Measurements from ENCODE around the gene AMBRA1. TPM values are rescaled to one million over a fixed set of nuclear protein-coding genes. Genes with fewer than 3 reads are reported as not detected.

Gene AMBRA1
- total and polyA plus RNA-seq, 4 donors, result 21.3 to 29.6 (median 28.4) TPM

DNA sequence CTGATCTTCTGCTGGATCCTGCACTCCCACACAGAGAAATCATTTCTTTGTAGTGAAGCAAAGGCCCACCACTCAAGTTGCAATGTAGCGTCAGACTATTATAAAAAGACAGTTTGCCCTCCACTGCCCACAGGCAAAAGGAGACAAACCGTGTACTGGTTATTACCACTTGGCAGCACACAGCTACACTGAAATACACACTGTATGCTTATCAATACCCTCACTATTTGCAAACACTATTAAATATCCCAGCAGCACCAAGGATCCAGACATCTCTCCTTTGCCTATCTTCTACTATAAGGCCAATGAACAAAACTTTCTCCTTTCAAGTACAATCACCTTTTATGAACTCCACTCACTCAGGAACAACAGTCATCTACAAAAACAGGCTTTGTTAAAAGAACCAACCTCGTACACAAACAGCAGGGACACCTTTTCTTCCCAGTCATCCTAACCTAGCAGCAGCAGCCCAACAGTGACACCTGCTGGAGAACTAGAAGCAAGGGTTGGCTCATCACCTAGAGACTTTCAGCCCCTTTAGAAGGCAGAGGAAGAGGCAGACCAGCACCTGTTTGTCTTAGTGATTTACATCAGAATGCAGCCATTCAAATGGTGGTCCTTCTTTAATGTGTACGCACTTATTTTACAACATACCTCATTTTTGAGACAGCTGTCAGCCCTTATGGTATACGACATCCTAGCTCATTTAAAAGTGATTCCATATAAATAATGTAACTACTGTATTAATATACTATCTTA is 56.1 kb downstream of the AMBRA1 start:
- no peaks in the 10 kb centered on the region for H3K9me3 ChIP-seq (ENCODE audit: control insufficient read depth, insufficient read depth, low read length)
- WGBS (ENCODE audit: insufficient coverage), result 16% methylated on average over 3 of the region's 5 CpGs
- H3K4me1 ChIP-seq (ENCODE audit: control insufficient read depth, insufficient read depth, low read length), result no peaks in the 10 kb centered on the region
- H3K27me3 ChIP-seq (ENCODE audit: control insufficient read depth, insufficient read depth, low read length), result no peaks in the 10 kb centered on the region
- no peak overlapping the region for H3K27ac ChIP-seq (ENCODE audit: low read depth, low read length)
- DNase-seq (ENCODE audit: low read depth in 4 of 6, low spot score in 6 of 6), result peak; percentile 66 to 97 (median 89)
- peaks cover 15% of the 10 kb centered on the region for H3K36me3 ChIP-seq (ENCODE audit: control insufficient read depth, insufficient read depth, low read length)
- no peak overlapping the region for H3K4me3 ChIP-seq (ENCODE audit: low read depth, low read length)

DNA sequence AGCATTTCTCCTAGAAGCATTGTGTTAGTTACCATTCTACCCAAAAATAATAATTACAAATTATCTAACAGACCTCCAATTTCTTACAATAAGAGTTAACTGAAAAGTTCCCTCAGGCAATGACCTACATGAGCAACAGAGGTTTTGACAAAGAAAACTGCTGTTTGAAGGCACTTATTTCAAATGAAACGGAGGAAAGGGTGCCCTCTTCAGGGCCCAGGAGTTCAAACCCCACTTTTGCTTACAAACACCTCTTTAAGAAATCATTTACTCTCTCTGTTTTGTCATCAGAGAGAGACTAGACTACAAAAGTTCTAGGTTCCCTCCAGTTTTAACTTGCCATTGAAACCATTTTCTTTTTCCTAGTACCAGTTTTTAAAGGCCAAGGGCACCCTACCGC is 56.7 kb downstream of the AMBRA1 start:
- no peak overlapping the region for H3K27ac ChIP-seq (ENCODE audit: low read depth, low read length)
- no peaks in the 10 kb centered on the region for H3K4me1 ChIP-seq (ENCODE audit: control insufficient read depth, insufficient read depth, low read length)
- H3K36me3 ChIP-seq (ENCODE audit: control insufficient read depth, insufficient read depth, low read length), result peaks cover 9% of the 10 kb centered on the region
- peak in 1 of 6 donors; percentile 82 for DNase-seq (ENCODE audit: low read depth in 4 of 6, low spot score in 6 of 6)
- no peaks in the 10 kb centered on the region for H3K27me3 ChIP-seq (ENCODE audit: control insufficient read depth, insufficient read depth, low read length)
- H3K4me3 ChIP-seq (ENCODE audit: low read depth, low read length), result no peak overlapping the region
- no peaks in the 10 kb centered on the region for H3K9me3 ChIP-seq (ENCODE audit: control insufficient read depth, insufficient read depth, low read length)
- 41% methylated on average over 2 of the region's 2 CpGs for WGBS (ENCODE audit: insufficient coverage)

DNA sequence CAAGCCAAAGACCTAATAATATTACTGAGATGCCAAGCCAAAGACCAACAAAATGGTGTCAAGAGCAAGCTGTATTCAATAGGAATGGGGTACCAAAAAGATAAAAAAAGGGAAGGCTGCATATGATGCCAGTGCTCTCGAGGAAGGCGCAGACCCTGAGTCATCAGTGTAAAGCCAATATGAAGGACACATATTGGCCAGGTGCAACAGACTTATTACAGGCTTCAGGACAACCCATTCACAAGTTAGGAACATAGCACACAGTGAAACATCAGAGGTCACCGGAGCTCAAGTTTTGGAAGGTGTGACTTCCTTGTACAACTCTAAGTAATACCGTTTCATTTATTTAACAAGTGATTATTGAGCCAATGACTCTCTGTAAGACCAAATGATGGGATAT is 58.1 kb downstream of the AMBRA1 start:
- Histone ChIP-seq H3K4me1 (ENCODE audit: control insufficient read depth, insufficient read depth, low read length) (no peaks in the 10 kb centered on the region), H3K27me3 (ENCODE audit: control insufficient read depth, insufficient read depth, low read length) (no peaks in the 10 kb centered on the region), H3K27ac (ENCODE audit: low read depth, low read length) (no peak overlapping the region), H3K36me3 (ENCODE audit: control insufficient read depth, insufficient read depth, low read length) (peaks cover 4% of the 10 kb centered on the region), H3K4me3 (ENCODE audit: low read depth, low read length) (no peak overlapping the region), H3K9me3 (ENCODE audit: control insufficient read depth, insufficient read depth, low read length) (no peaks in the 10 kb centered on the region)
- no peak for DNase-seq (ENCODE audit: low read depth in 4 of 6, low spot score in 6 of 6)
- no CpG with 5 or more reads among the region's 4 CpGs for WGBS (ENCODE audit: insufficient coverage)

DNA sequence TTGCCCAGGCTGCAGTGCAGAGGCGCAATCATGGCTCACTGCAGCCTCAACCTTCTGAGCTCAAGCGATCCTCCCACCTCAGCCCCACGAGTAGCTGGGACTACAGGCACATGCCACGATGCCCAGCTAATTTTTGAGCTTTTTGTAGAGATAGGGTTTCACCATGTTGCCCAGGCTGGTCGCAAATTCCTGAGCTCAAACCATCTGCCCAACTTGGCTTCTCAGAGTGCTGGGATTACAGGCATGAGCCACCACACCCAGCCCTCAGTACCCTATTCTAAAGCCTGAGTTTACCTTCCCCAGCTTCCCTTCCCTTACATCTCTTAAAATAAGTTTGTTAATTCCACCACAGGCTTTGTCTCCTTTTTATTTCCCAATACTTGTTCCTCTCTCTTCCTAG is 59.1 kb downstream of the AMBRA1 start:
- DNase-seq (ENCODE audit: low read depth in 4 of 6, low spot score in 6 of 6), result no peak
- no peaks in the 10 kb centered on the region for H3K4me1 ChIP-seq (ENCODE audit: control insufficient read depth, insufficient read depth, low read length)
- 94% methylated on average over 5 of the region's 5 CpGs for WGBS (ENCODE audit: insufficient coverage)
- H3K27me3 ChIP-seq (ENCODE audit: control insufficient read depth, insufficient read depth, low read length), result no peaks in the 10 kb centered on the region
- no peaks in the 10 kb centered on the region for H3K9me3 ChIP-seq (ENCODE audit: control insufficient read depth, insufficient read depth, low read length)
- H3K27ac ChIP-seq (ENCODE audit: low read depth, low read length), result no peak overlapping the region
- peaks cover under 1% of the 10 kb centered on the region for H3K36me3 ChIP-seq (ENCODE audit: control insufficient read depth, insufficient read depth, low read length)
- no peak overlapping the region for H3K4me3 ChIP-seq (ENCODE audit: low read depth, low read length)

DNA sequence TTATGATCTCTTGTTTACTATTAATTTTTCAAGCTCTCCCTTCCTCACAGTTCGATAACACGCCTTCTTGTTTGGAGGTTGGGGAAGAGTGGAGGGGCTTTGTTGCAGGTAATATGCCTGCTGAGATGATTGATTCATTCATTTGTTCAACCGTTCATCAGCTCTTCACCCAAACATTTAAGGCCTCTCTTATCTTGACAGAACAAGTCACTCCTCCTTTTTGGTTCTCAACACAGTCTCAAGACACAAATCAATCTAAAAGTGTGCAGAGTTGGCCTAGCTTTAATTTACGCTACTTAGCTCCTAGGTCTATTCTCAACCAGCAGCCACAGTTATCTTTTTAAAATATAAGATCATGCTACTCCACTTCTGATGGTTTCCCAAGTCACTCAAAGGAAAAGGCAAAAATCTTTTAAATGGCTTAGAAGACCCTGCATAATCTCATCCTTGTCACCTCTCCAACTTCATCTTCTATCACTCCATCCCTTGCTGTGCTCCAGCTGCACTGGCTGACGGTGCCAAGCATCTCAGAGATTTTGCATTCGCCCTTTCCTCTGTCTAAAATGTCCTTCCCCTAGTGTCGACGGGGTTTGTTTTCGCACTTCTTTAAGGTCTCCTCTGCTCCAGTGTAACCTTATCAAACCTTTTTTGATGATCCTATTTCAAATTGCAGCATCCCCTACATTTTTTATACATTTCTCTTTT is 60.3 kb downstream of the AMBRA1 start:
- Histone ChIP-seq H3K4me3 (ENCODE audit: low read depth, low read length) (no peak overlapping the region), H3K4me1 (ENCODE audit: control insufficient read depth, insufficient read depth, low read length) (no peaks in the 10 kb centered on the region), H3K9me3 (ENCODE audit: control insufficient read depth, insufficient read depth, low read length) (no peaks in the 10 kb centered on the region), H3K27ac (ENCODE audit: low read depth, low read length) (no peak overlapping the region), H3K27me3 (ENCODE audit: control insufficient read depth, insufficient read depth, low read length) (no peaks in the 10 kb centered on the region), H3K36me3 (ENCODE audit: control insufficient read depth, insufficient read depth, low read length) (no peaks in the 10 kb centered on the region)
- WGBS (ENCODE audit: insufficient coverage), result 67% methylated on average over 7 of the region's 9 CpGs
- peak in 1 of 6 donors; percentile 30 for DNase-seq (ENCODE audit: low read depth in 4 of 6, low spot score in 6 of 6)

DNA sequence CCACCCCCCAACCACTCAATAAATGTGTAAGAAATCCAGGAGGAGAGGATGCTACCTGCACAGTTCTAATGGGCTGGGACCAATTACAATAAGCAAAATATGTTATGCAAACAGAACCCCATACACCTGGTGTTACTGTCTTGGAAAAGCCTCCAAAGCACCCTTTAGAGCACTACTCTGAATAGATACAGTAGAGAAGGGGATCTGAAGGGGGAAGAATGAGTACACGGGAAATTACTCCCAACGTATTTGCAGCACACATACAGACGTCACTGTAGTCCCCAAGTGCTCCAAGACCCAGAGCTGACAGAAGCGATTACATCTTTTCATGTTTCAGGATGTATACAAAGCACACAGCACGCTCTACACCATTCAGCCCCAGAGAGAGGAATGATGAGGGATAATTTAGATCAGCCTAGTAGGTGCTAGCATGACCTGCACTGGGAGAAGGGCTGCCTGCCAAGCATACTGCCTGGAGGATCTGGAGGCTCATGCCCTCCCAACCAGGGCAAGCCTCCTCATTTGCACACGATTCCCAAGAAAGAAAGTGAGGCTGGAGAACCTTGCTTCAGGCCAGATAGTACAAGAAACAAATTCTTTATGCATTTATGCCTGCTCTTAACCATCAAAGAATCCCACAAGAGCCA is 63.8 kb downstream of the AMBRA1 start:
- no peaks in the 10 kb centered on the region for H3K27me3 ChIP-seq (ENCODE audit: control insufficient read depth, insufficient read depth, low read length)
- 100% methylated on average over 1 of the region's 6 CpGs for WGBS (ENCODE audit: insufficient coverage)
- H3K4me1 ChIP-seq (ENCODE audit: control insufficient read depth, insufficient read depth, low read length), result no peaks in the 10 kb centered on the region
- H3K4me3 ChIP-seq (ENCODE audit: low read depth, low read length), result no peak overlapping the region
- H3K36me3 ChIP-seq (ENCODE audit: control insufficient read depth, insufficient read depth, low read length), result no peaks in the 10 kb centered on the region
- H3K9me3 ChIP-seq (ENCODE audit: control insufficient read depth, insufficient read depth, low read length), result no peaks in the 10 kb centered on the region
- H3K27ac ChIP-seq (ENCODE audit: low read depth, low read length), result no peak overlapping the region
- DNase-seq (ENCODE audit: low read depth in 4 of 6, low spot score in 6 of 6), result no peak

DNA sequence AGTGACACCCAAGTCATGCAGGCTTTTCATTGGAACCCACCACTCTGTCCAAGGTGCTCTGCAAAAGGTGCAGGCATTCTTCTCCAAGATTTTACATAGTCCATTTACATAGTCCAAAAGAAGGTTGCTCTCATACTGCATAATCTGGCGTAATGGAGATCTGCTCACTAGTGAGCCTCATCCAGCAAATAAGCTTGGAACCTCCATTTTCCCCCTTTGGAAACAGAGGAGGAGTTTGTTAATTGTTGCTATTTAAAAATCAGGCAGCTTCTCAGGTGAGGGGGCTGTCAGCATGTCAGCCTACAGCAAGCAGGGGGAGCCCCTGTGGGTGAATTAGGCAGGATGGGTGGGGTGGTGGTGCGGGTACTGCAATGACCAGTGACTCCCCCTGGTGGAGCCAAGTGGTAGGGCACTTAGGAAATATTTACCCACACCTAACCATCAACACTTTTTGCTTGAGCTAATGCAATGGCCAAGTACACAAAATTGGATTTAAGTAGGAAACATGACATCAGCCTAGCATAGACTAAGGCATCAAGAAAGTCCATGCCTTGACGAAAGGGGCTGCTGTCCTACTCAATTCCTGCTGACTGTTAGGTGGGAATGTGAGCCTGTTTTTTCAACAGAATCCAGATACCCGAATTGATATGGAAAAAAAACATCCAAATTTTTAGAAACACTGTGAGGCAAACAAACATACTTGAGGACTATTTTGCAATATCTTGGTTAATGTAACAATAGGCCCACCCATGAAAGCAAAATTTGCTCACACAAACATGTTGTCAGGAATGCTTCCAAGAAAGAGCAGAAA is 64.5 kb downstream of the AMBRA1 start:
- no peaks in the 10 kb centered on the region for H3K9me3 ChIP-seq (ENCODE audit: control insufficient read depth, insufficient read depth, low read length)
- no peak overlapping the region for H3K27ac ChIP-seq (ENCODE audit: low read depth, low read length)
- DNase-seq (ENCODE audit: low read depth in 4 of 6, low spot score in 6 of 6), result peak in 2 of 6 donors; percentile 56 to 86
- no peaks in the 10 kb centered on the region for H3K27me3 ChIP-seq (ENCODE audit: control insufficient read depth, insufficient read depth, low read length)
- no peak overlapping the region for H3K4me3 ChIP-seq (ENCODE audit: low read depth, low read length)
- no peaks in the 10 kb centered on the region for H3K36me3 ChIP-seq (ENCODE audit: control insufficient read depth, insufficient read depth, low read length)
- H3K4me1 ChIP-seq (ENCODE audit: control insufficient read depth, insufficient read depth, low read length), result no peaks in the 10 kb centered on the region
- no CpG with 5 or more reads among the region's 4 CpGs for WGBS (ENCODE audit: insufficient coverage)

DNA sequence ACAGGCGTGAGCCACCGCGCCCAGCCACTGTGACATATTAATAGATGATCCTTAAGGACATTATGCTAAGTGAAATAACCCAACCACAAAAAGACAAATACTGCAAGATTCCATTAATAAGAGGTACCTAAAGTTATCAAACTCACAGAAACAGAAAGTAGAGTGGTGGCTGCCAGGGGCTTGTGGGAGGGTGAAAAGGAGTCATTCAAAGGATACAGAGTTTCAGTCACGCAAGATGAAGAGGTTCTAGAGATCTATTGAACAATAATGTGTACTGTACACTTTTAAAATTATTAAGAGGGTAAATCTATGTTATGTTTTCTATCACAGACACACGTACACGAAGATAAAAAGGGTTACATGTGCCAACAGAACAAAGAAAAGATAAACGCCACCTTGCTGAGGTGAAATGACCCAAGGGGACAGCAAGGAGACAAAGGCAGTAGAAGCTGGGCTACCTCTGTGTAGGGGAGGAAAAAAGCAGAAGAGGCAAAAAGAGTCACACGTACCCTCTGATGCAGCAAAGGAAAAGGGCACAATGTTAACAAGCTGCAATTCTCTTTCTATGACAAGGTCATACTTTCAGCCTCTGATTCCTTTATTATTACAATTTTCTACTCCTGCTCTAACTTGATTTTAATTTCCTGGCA is 65.3 kb downstream of the AMBRA1 start:
- H3K4me3 ChIP-seq (ENCODE audit: low read depth, low read length), result no peak overlapping the region
- H3K27ac ChIP-seq (ENCODE audit: low read depth, low read length), result no peak overlapping the region
- H3K9me3 ChIP-seq (ENCODE audit: control insufficient read depth, insufficient read depth, low read length), result no peaks in the 10 kb centered on the region
- 100% methylated on average over 4 of the region's 8 CpGs for WGBS (ENCODE audit: insufficient coverage)
- no peaks in the 10 kb centered on the region for H3K4me1 ChIP-seq (ENCODE audit: control insufficient read depth, insufficient read depth, low read length)
- DNase-seq (ENCODE audit: low read depth in 4 of 6, low spot score in 6 of 6), result no peak
- H3K27me3 ChIP-seq (ENCODE audit: control insufficient read depth, insufficient read depth, low read length), result no peaks in the 10 kb centered on the region
- H3K36me3 ChIP-seq (ENCODE audit: control insufficient read depth, insufficient read depth, low read length), result no peaks in the 10 kb centered on the region

DNA sequence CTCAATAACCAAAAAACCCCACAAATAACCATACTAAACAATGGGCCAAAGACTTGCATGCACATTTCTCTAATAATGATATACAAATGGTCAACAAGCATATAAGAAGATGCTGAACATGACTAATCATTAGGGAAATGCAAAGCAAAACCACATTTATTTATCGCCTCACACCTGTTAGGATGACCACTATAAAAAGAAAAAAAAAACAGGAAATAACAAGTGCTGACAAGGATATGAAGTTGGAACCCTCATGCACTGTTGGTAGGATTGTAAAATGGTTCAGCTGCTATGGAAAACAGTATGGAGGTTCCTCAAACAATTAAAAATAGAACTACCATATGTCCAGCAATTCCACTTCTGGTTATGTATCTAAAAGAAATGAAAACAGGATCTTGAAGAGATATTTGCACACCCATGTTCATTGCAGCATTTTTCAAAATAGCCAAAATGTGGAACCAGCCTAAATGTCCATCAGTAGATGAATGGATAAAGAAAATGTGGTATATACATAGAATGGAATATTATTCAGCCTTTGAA is 66.2 kb downstream of the AMBRA1 start:
- DNase-seq (ENCODE audit: low read depth in 4 of 6, low spot score in 6 of 6), result peak in 1 of 6 donors; percentile 48
- Histone ChIP-seq H3K4me1 (ENCODE audit: control insufficient read depth, insufficient read depth, low read length) (no peaks in the 10 kb centered on the region), H3K36me3 (ENCODE audit: control insufficient read depth, insufficient read depth, low read length) (no peaks in the 10 kb centered on the region), H3K27ac (ENCODE audit: low read depth, low read length) (no peak overlapping the region), H3K27me3 (ENCODE audit: control insufficient read depth, insufficient read depth, low read length) (no peaks in the 10 kb centered on the region), H3K4me3 (ENCODE audit: low read depth, low read length) (no peak overlapping the region), H3K9me3 (ENCODE audit: control insufficient read depth, insufficient read depth, low read length) (no peaks in the 10 kb centered on the region)
- no CpG with 5 or more reads among the region's 1 CpG for WGBS (ENCODE audit: insufficient coverage)

Measured in spinal cord (tissue), 10 donors.